OCI-LY7 (cell line): ENCODE measurements around the gene GNG7. TPM values are rescaled to one million over a fixed set of nuclear protein-coding genes. Genes with fewer than 3 reads are reported as not detected.

Experiments
- BruUV-seq: library from RNA; stranded (reverse); fragments of 400-500 nt; replicated peaks from 2 replicates; lab custom pipeline; 2021; lab: Mats Ljungman, UMichigan
- CTCF ChIA-PET: fragments of 300-600 bp; sonication (Branson Sonifier 250); formaldehyde crosslinking; loops from one replicate; lab custom pipeline; 2022; ENCODE audit warnings: antibody characterized with exemption; ENCODE audit not compliant: unreplicated experiment; lab: Charles Lee
- POLR2A ChIA-PET: fragments of 300-600 bp; sonication (Branson Sonifier 250); formaldehyde crosslinking; loops from one replicate; lab custom pipeline; 2022; ENCODE audit warnings: antibody characterized with exemption; lab: Charles Lee
- DNase-seq: peaks from one replicate; pipeline ENCODE4 v3.0.0-alpha.2; 2015; ENCODE audit warnings: low spot score
- H2AFZ ChIP-seq: fragments of 200-600 bp; sonication (generic), shearing (Covaris generic); 2 replicates; pipeline ENCODE4 v1.6.1; 2014; ENCODE audit warnings: mild to moderate bottlenecking, antibody characterized with exemption, low read length, moderate library complexity
- H3K27ac ChIP-seq: fragments of 200-600 bp; sonication (generic); 2 replicates; pipeline ENCODE4 v1.5.1; 2014; ENCODE audit warnings: mixed run types, low read depth, mild to moderate bottlenecking, moderate library complexity, low read length, inconsistent platforms; ENCODE audit not compliant: poor library complexity, severe bottlenecking
- H3K36me3 ChIP-seq: fragments of 200-600 bp; sonication (generic); 2 replicates; pipeline ENCODE4 v1.6.1; 2014; ENCODE audit warnings: mild to moderate bottlenecking, antibody characterized with exemption, low read length, moderate library complexity, mixed read lengths; ENCODE audit not compliant: insufficient read depth
- H3K4me1 ChIP-seq: fragments of 200-600 bp; sonication (generic); 2 replicates; pipeline ENCODE4 v1.5.1; 2014; ENCODE audit warnings: mild to moderate bottlenecking, low read length; ENCODE audit not compliant: insufficient read depth, poor library complexity, severe bottlenecking
- H3K4me2 ChIP-seq: fragments of 200-600 bp; sonication (generic); 2 replicates; pipeline ENCODE4 v1.6.1; 2014; ENCODE audit warnings: mild to moderate bottlenecking, low read length
- H3K4me3 ChIP-seq: fragments of 200-600 bp; sonication (generic); 2 replicates; pipeline ENCODE4 v1.5.1; 2014; ENCODE audit warnings: mild to moderate bottlenecking, low read depth, low read length; ENCODE audit not compliant: poor library complexity, severe bottlenecking
- H3K79me2 ChIP-seq: fragments of 200-600 bp; sonication (generic); 2 replicates; pipeline ENCODE4 v1.6.1; 2016; ENCODE audit warnings: low read depth, mild to moderate bottlenecking, low read length, moderate library complexity, mixed read lengths; ENCODE audit not compliant: insufficient read depth
- H3K9me2 ChIP-seq: fragments of 200-600 bp; sonication (generic); 2 replicates; pipeline ENCODE4 v1.6.1; 2016; ENCODE audit warnings: mild to moderate bottlenecking, low read length, mixed read lengths; ENCODE audit not compliant: insufficient read depth
- H3K9me3 ChIP-seq: fragments of 200-600 bp; sonication (generic); 2 replicates; pipeline ENCODE4 v1.6.1; 2014; ENCODE audit warnings: mild to moderate bottlenecking, mixed run types, low read length, mixed read lengths
- H4K20me1 ChIP-seq: fragments of 200-600 bp; sonication (generic); 2 replicates; pipeline ENCODE4 v1.6.1; 2014; ENCODE audit warnings: mild to moderate bottlenecking, antibody characterized with exemption, low read length, moderate library complexity, mixed read lengths; ENCODE audit not compliant: insufficient read depth
- CTCF ChIP-seq: fragments of 200-600 bp; sonication (generic); conservative IDR thresholded peaks from 2 replicates; pipeline ENCODE4 v1.5.1; 2014; ENCODE audit warnings: mild to moderate bottlenecking, antibody characterized with exemption, low read length, moderate library complexity, mixed read lengths
- EZH2phosphoT487 ChIP-seq: fragments of 200-600 bp; sonication (generic); IDR thresholded peaks from 2 replicates; pipeline ENCODE4 v1.6.1; 2018; ENCODE audit warnings: low read depth, borderline replicate concordance, mild to moderate bottlenecking, mixed run types, antibody characterized with exemption, low read length, moderate library complexity, mixed read lengths
- intact Hi-C: fragments of 100-400 bp; cut with micrococcal nuclease; formaldehyde crosslinking; loops from one replicate; pipeline ENCODE4 v1.10.0; 2022; ENCODE audit not compliant: unreplicated experiment
- total RNA-seq, 2 experiments: library from RNA; depleted of rRNA in 1 of 2; stranded (reverse); fragments of >200 nt in 1 of 2; shearing (Covaris generic) in 1 of 2; gene quantifications; 2 replicates each; pipeline ENCODE4 v1.2.3, GENCODE V29; 2014 to 2022

GNG7 gene
- total RNA-seq, 2 experiments from 2014 or later, result 13.9 to 15.3 TPM

- Histone ChIP-seq H2AFZ (no peak overlapping the region), H3K36me3 (no peaks in the 10 kb centered on the region), H3K4me3 (no peak overlapping the region), H3K9me2 (no peaks in the 10 kb centered on the region), H3K9me3 (no peaks in the 10 kb centered on the region; the same call in 1 of the 2 replicates), H3K79me2 (no peaks in the 10 kb centered on the region), H3K27ac (no peak overlapping the region), H3K4me1 (peaks cover 4% of the 10 kb centered on the region), H4K20me1 (no peaks in the 10 kb centered on the region), H3K4me2 (no peak overlapping the region)
- POLR2A ChIA-PET, result no interaction called here
- CTCF ChIA-PET, result no interaction called here
- intact Hi-C loops, result no loop called here
- TF ChIP-seq CTCF (no peak), EZH2phosphoT487 (no peak)
- DNase-seq, result no peak
- no TSS peak for BruUV-seq
These were observed 173.8 kb downstream of the GNG7 start for GRCh38 chr19:2528675-2529101.

GRCh38 chr19:2527686-2528085 lies 174.8 kb downstream of the GNG7 start:
- DNase-seq, result no peak
- Histone ChIP-seq H3K9me3 (no peaks in the 10 kb centered on the region; the same call in 1 of the 2 replicates), H3K4me2 (no peak overlapping the region), H3K36me3 (no peaks in the 10 kb centered on the region), H4K20me1 (no peaks in the 10 kb centered on the region), H3K4me3 (no peak overlapping the region), H3K79me2 (no peaks in the 10 kb centered on the region), H3K4me1 (no peaks in the 10 kb centered on the region), H3K27ac (no peak overlapping the region), H3K9me2 (no peaks in the 10 kb centered on the region), H2AFZ (no peak overlapping the region)
- CTCF ChIA-PET, result no interaction called here
- no TSS peak for BruUV-seq
- intact Hi-C loops, result no loop called here
- POLR2A ChIA-PET, result no interaction called here
- TF ChIP-seq CTCF (no peak), EZH2phosphoT487 (no peak)

GRCh38 chr19:2527171-2527570 lies 175.3 kb downstream of the GNG7 start:
- BruUV-seq, result no TSS peak
- ChIA-PET POLR2A (no interaction called here), CTCF (no interaction called here)
- Histone ChIP-seq H3K9me3 (no peaks in the 10 kb centered on the region), H3K27ac (no peak overlapping the region), H2AFZ (no peak overlapping the region), H3K4me3 (no peak overlapping the region), H3K36me3 (no peaks in the 10 kb centered on the region), H3K9me2 (no peaks in the 10 kb centered on the region), H3K79me2 (no peaks in the 10 kb centered on the region), H4K20me1 (no peaks in the 10 kb centered on the region), H3K4me1 (no peaks in the 10 kb centered on the region), H3K4me2 (no peak overlapping the region)
- TF ChIP-seq CTCF (no peak), EZH2phosphoT487 (no peak)
- intact Hi-C loops, result no loop called here
- no peak for DNase-seq
